Measurements from ENCODE around the gene PRRC2B.

DNA sequence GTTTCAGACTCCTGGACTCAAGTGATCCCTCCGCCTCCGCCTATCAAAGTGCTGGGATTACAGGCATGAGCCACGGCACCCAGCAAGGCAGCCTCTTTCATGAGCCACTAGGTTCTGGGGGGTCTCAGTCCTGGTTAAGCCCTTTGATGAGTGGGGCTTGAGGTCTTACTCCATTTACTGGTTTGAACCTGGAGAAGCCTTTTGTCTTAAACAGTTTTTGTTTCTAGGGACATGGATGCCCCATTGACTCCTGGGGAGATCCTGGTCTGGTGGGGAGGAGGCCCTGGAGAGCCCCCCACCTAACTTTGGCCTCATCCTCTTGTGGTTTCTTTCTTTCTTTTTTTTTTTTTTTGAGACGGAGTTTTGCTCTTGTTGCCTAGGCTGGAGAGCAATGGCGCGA, 6.7 kb downstream of the PRRC2B start:
- TF ChIP-seq, protein P1, sequence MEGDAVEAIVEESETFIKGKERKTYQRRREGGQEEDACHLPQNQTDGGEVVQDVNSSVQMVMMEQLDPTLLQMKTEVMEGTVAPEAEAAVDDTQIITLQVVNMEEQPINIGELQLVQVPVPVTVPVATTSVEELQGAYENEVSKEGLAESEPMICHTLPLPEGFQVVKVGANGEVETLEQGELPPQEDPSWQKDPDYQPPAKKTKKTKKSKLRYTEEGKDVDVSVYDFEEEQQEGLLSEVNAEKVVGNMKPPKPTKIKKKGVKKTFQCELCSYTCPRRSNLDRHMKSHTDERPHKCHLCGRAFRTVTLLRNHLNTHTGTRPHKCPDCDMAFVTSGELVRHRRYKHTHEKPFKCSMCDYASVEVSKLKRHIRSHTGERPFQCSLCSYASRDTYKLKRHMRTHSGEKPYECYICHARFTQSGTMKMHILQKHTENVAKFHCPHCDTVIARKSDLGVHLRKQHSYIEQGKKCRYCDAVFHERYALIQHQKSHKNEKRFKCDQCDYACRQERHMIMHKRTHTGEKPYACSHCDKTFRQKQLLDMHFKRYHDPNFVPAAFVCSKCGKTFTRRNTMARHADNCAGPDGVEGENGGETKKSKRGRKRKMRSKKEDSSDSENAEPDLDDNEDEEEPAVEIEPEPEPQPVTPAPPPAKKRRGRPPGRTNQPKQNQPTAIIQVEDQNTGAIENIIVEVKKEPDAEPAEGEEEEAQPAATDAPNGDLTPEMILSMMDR (IDR thresholded peaks at IDR 0.05) = no peak
- no peak for TF ChIP-seq POLR2A (IDR thresholded peaks at IDR 0.05)

All from right lobe of liver (tissue), 4 donors.